HG03439 (cell line): Measurements from ENCODE around the gene ZNF552.

Experiments
- ATAC-seq: cut with Tn5 transposase; IDR thresholded peaks from one replicate; pipeline ENCODE4 v1.9.1; 2021; ENCODE audit warnings: mild to moderate bottlenecking, moderate library complexity; ENCODE audit not compliant: unreplicated experiment

Gene ZNF552

DNA sequence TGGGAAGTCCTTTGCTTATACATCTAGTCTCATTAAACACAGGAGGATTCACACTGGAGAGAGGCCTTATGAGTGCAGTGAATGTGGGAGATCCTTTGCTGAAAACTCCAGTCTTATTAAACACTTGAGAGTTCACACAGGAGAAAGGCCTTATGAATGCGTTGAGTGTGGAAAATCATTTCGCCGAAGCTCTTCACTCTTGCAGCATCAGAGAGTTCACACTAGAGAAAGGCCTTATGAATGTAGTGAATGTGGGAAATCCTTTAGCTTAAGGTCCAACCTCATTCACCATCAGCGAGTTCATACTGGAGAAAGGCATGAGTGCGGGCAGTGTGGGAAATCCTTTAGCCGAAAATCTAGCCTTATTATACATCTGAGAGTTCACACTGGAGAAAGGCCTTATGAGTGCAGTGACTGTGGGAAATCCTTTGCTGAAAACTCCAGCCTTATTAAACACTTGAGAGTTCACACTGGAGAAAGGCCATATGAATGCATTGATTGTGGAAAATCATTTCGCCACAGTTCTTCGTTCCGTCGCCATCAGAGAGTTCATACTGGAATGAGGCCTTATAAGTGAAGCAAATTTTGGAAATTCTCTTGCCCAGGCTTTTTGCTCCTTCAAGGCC is 35.4 kb downstream of the ZNF552 start:
- ATAC-seq: no peak

- ATAC-seq: no peak
Measured at GRCh38 chr19:57778336-57778735, 36.4 kb downstream of the ZNF552 start.

GRCh38 chr19:57776764-57777296 is 37.9 kb downstream of the ZNF552 start:
- ATAC-seq: no peak

DNA sequence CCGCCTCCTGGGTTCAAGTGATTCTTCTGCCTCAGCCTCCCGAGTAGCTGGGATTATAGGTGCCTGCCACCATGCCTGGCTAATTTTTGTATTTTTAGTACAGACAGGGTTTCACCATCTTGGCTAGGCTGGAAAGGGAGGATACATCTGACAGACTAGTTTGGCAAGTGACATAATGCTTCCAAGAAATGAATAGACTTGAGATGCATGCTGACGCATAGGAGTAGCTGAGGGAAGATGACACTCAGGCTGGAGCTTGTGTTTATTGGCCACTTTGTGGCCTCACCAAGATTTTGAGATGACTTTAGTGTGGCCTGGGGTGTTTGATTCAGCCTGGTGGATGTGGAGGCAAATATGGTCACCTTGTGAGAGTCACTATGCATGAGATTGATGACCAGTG is 41.2 kb downstream of the ZNF552 start:
- no peak for ATAC-seq

GRCh38 chr19:57771417-57771816 is 43.3 kb downstream of the ZNF552 start:
- no peak for ATAC-seq

GRCh38 chr19:57769345-57770131 is 45.2 kb downstream of the ZNF552 start, which contains the start of gene ZNF586:
TSS of gene ZNF586 (plus strand) at chr19:57769676. CDS start at chr19:57769843, 167 bp downstream.
- ATAC-seq: peak; percentile 95

DNA sequence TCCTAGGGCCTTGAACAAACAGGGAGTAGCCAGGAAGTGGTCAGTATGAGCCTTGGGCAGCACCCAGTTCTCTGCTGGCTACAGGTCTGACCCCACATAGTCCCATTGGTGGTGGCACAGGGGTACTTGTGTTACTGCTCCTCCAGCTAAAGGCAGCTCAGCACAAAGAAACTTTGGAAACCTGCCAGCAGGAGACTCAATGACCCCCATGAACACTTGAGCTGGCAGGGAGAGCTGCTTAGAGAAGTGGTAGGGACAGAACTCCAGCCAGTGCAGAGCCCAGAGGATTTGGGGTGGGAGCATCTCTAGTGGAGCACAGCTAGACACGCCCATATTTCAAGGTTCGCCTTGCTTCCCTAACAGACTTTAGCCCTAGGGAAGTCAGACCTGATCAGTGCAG is 55.6 kb downstream of the ZNF552 start:
- ATAC-seq: no peak

DNA sequence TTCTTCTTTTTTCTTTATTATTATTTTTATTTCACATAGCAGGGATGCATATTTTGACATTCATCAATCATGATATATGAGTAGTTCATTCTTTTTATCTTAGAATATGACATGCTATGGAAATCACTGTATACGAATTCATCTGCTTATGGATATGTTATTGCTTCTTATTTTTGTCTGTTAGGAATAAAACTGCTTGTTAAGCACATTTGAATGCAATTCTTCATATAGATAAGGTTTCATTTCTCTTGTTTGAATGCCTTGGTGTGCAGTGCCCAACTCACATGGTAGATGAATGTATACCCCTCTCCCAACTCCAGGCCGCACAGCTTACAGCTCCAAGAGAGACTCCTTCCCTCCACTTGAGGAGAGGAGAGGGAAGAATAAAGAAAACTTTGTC is 56.8 kb downstream of the ZNF552 start:
- ATAC-seq: no peak
